ENCODE measurements around the gene KCNMA1.

The KCNMA1 gene

GRCh38 chr10:76983624-76984023 lies 654.0 kb downstream of the KCNMA1 start:
- H3K9me3 ChIP-seq (ENCODE audit: control insufficient read depth, low read length): no peaks in the 10 kb centered on the region
- no peak overlapping the region for H3K4me2 ChIP-seq (ENCODE audit: low read length, poor library complexity, severe bottlenecking)
- H3K27me3 ChIP-seq (ENCODE audit: control insufficient read depth in 1 of 2, insufficient read depth in 1 of 2, low read length in 2 of 2): no peaks in the 10 kb centered on the region
- no peak overlapping the region for H4K91ac ChIP-seq (ENCODE audit: low read length)
- H2BK120ac ChIP-seq (ENCODE audit: low read depth, low read length): no peak overlapping the region
- H3K4me3 ChIP-seq (ENCODE audit: insufficient read depth in 1 of 2, low read depth in 1 of 2, low read length in 2 of 2): no peak overlapping the region
- H2BK5ac ChIP-seq (ENCODE audit: low read depth, low read length, poor library complexity, severe bottlenecking): no peak overlapping the region
- no peaks in the 10 kb centered on the region for H3K79me1 ChIP-seq (replicated peaks; ENCODE audit: low read length, poor library complexity, severe bottlenecking)
- H2AK5ac ChIP-seq (ENCODE audit: low read length, severe bottlenecking): no peak overlapping the region
- no peak overlapping the region for H2BK15ac ChIP-seq (ENCODE audit: low read depth, poor library complexity, severe bottlenecking)
- no peak overlapping the region for H3K23ac ChIP-seq (ENCODE audit: low read length in 2 of 2)
- H3K4me1 ChIP-seq (ENCODE audit: control insufficient read depth, insufficient read depth, low read depth, low read length): no peaks in the 10 kb centered on the region
- H3K27ac ChIP-seq (ENCODE audit: low read length, poor library complexity, severe bottlenecking): no peak overlapping the region
- no peak overlapping the region for H2BK12ac ChIP-seq (ENCODE audit: low read length in 2 of 2)
- no peak for DNase-seq
- H3K14ac ChIP-seq (ENCODE audit: low read length in 2 of 2): no peak overlapping the region
- H3K36me3 ChIP-seq (ENCODE audit: control insufficient read depth in 1 of 2, insufficient read depth in 2 of 2, low read depth in 1 of 2, low read length in 2 of 2): no peaks in the 10 kb centered on the region
- no peak overlapping the region for H3K9ac ChIP-seq (ENCODE audit: low read length)
- no peak overlapping the region for H3K18ac ChIP-seq (ENCODE audit: low read depth in 1 of 2, low read length in 2 of 2)
- no peak overlapping the region for H2AFZ ChIP-seq (ENCODE audit: low read depth, low read length)
- H3K4ac ChIP-seq (ENCODE audit: low read depth in 1 of 2, low read length in 2 of 2): no peak overlapping the region
- no peak overlapping the region for H4K8ac ChIP-seq (ENCODE audit: low read length)
- no CpG with 5 or more reads among the region's 3 CpGs for WGBS

- Histone ChIP-seq H3K4me2 (ENCODE audit: low read length, poor library complexity, severe bottlenecking) (no peak overlapping the region), H3K27ac (ENCODE audit: low read length, poor library complexity, severe bottlenecking) (no peak overlapping the region), H3K14ac (ENCODE audit: low read length in 2 of 2) (no peak overlapping the region), H2BK15ac (ENCODE audit: low read depth, poor library complexity, severe bottlenecking) (no peak overlapping the region), H2BK5ac (ENCODE audit: low read depth, low read length, poor library complexity, severe bottlenecking) (no peak overlapping the region), H3K18ac (ENCODE audit: low read depth in 1 of 2, low read length in 2 of 2) (no peak overlapping the region), H4K91ac (ENCODE audit: low read length) (no peak overlapping the region), H2AK5ac (ENCODE audit: low read length, severe bottlenecking) (no peak overlapping the region), H2BK12ac (ENCODE audit: low read length in 2 of 2) (no peak overlapping the region), H3K23ac (ENCODE audit: low read length in 2 of 2) (no peak overlapping the region), H3K79me1 (replicated peaks; ENCODE audit: low read length, poor library complexity, severe bottlenecking) (no peaks in the 10 kb centered on the region), H3K4me1 (ENCODE audit: control insufficient read depth, insufficient read depth, low read depth, low read length) (no peaks in the 10 kb centered on the region), H2BK120ac (ENCODE audit: low read depth, low read length) (no peak overlapping the region), H3K4ac (ENCODE audit: low read depth in 1 of 2, low read length in 2 of 2) (no peak overlapping the region), H2AFZ (ENCODE audit: low read depth, low read length) (no peak overlapping the region), H3K9ac (ENCODE audit: low read length) (no peak overlapping the region), H3K27me3 (ENCODE audit: control insufficient read depth in 1 of 2, insufficient read depth in 1 of 2, low read length in 2 of 2) (no peaks in the 10 kb centered on the region), H4K8ac (ENCODE audit: low read length) (no peak overlapping the region), H3K9me3 (ENCODE audit: control insufficient read depth, low read length) (no peaks in the 10 kb centered on the region), H3K4me3 (ENCODE audit: insufficient read depth in 1 of 2, low read depth in 1 of 2, low read length in 2 of 2) (no peak overlapping the region), H3K36me3 (ENCODE audit: control insufficient read depth in 1 of 2, insufficient read depth in 2 of 2, low read depth in 1 of 2, low read length in 2 of 2) (no peaks in the 10 kb centered on the region)
- WGBS: 99% methylated on average over 2 of the region's 2 CpGs
- DNase-seq: no peak
Observed at GRCh38 chr10:76982671-76983070, 654.9 kb downstream of the KCNMA1 start.

- peak overlapping the region; percentile 39 for H2AFZ ChIP-seq (ENCODE audit: low read depth, low read length)
- no peaks in the 10 kb centered on the region for H3K4me1 ChIP-seq (ENCODE audit: control insufficient read depth, insufficient read depth, low read depth, low read length)
- H3K36me3 ChIP-seq (ENCODE audit: control insufficient read depth in 1 of 2, insufficient read depth in 2 of 2, low read depth in 1 of 2, low read length in 2 of 2): no peaks in the 10 kb centered on the region
- no peak overlapping the region for H3K4me2 ChIP-seq (ENCODE audit: low read length, poor library complexity, severe bottlenecking)
- no peak overlapping the region for H3K27ac ChIP-seq (ENCODE audit: low read length, poor library complexity, severe bottlenecking)
- no peak overlapping the region for H2AK5ac ChIP-seq (ENCODE audit: low read length, severe bottlenecking)
- WGBS: 89% methylated on average over 7 of the region's 7 CpGs
- H3K4me3 ChIP-seq (ENCODE audit: insufficient read depth in 1 of 2, low read depth in 1 of 2, low read length in 2 of 2): no peak overlapping the region
- H3K23ac ChIP-seq (ENCODE audit: low read length in 2 of 2): no peak overlapping the region
- no peaks in the 10 kb centered on the region for H3K27me3 ChIP-seq (ENCODE audit: control insufficient read depth in 1 of 2, insufficient read depth in 1 of 2, low read length in 2 of 2)
- no peak overlapping the region for H3K14ac ChIP-seq (ENCODE audit: low read length in 2 of 2)
- H2BK12ac ChIP-seq (ENCODE audit: low read length in 2 of 2): no peak overlapping the region
- H3K9me3 ChIP-seq (ENCODE audit: control insufficient read depth, low read length): no peaks in the 10 kb centered on the region
- H3K18ac ChIP-seq (ENCODE audit: low read depth in 1 of 2, low read length in 2 of 2): peak overlapping the region in 1 of 2 experiments; percentile 38
- H2BK120ac ChIP-seq (ENCODE audit: low read depth, low read length): no peak overlapping the region
- no peak overlapping the region for H2BK5ac ChIP-seq (ENCODE audit: low read depth, low read length, poor library complexity, severe bottlenecking)
- H3K79me1 ChIP-seq (replicated peaks; ENCODE audit: low read length, poor library complexity, severe bottlenecking): no peaks in the 10 kb centered on the region
- no peak overlapping the region for H4K8ac ChIP-seq (ENCODE audit: low read length)
- no peak for DNase-seq
- H3K9ac ChIP-seq (ENCODE audit: low read length): no peak overlapping the region
- no peak overlapping the region for H3K4ac ChIP-seq (ENCODE audit: low read depth in 1 of 2, low read length in 2 of 2)
- H2BK15ac ChIP-seq (ENCODE audit: low read depth, poor library complexity, severe bottlenecking): no peak overlapping the region
- no peak overlapping the region for H4K91ac ChIP-seq (ENCODE audit: low read length)
Observed at GRCh38 chr10:76981251-76981650, 656.4 kb downstream of the KCNMA1 start.

- no peaks in the 10 kb centered on the region for H3K27me3 ChIP-seq (ENCODE audit: control insufficient read depth in 1 of 2, insufficient read depth in 1 of 2, low read length in 2 of 2)
- H3K9ac ChIP-seq (ENCODE audit: low read length): no peak overlapping the region
- no peak overlapping the region for H2AFZ ChIP-seq (ENCODE audit: low read depth, low read length)
- H2AK5ac ChIP-seq (ENCODE audit: low read length, severe bottlenecking): no peak overlapping the region
- H3K4me1 ChIP-seq (ENCODE audit: control insufficient read depth, insufficient read depth, low read depth, low read length): no peaks in the 10 kb centered on the region
- no peak overlapping the region for H2BK5ac ChIP-seq (ENCODE audit: low read depth, low read length, poor library complexity, severe bottlenecking)
- no peaks in the 10 kb centered on the region for H3K36me3 ChIP-seq (ENCODE audit: control insufficient read depth in 1 of 2, insufficient read depth in 2 of 2, low read depth in 1 of 2, low read length in 2 of 2)
- H3K9me3 ChIP-seq (ENCODE audit: control insufficient read depth, low read length): no peaks in the 10 kb centered on the region
- H2BK120ac ChIP-seq (ENCODE audit: low read depth, low read length): no peak overlapping the region
- H3K4me2 ChIP-seq (ENCODE audit: low read length, poor library complexity, severe bottlenecking): no peak overlapping the region
- no peak overlapping the region for H3K4me3 ChIP-seq (ENCODE audit: insufficient read depth in 1 of 2, low read depth in 1 of 2, low read length in 2 of 2)
- H3K27ac ChIP-seq (ENCODE audit: low read length, poor library complexity, severe bottlenecking): no peak overlapping the region
- H2BK15ac ChIP-seq (ENCODE audit: low read depth, poor library complexity, severe bottlenecking): no peak overlapping the region
- H3K14ac ChIP-seq (ENCODE audit: low read length in 2 of 2): no peak overlapping the region
- H4K91ac ChIP-seq (ENCODE audit: low read length): no peak overlapping the region
- no peak overlapping the region for H3K4ac ChIP-seq (ENCODE audit: low read depth in 1 of 2, low read length in 2 of 2)
- WGBS: 96% methylated on average over 7 of the region's 7 CpGs
- H3K18ac ChIP-seq (ENCODE audit: low read depth in 1 of 2, low read length in 2 of 2): no peak overlapping the region
- H3K23ac ChIP-seq (ENCODE audit: low read length in 2 of 2): no peak overlapping the region
- no peaks in the 10 kb centered on the region for H3K79me1 ChIP-seq (replicated peaks; ENCODE audit: low read length, poor library complexity, severe bottlenecking)
- no peak overlapping the region for H2BK12ac ChIP-seq (ENCODE audit: low read length in 2 of 2)
- H4K8ac ChIP-seq (ENCODE audit: low read length): no peak overlapping the region
- no peak for DNase-seq
Observed at GRCh38 chr10:76977901-76978300, 659.7 kb downstream of the KCNMA1 start.

All from mesenchymal stem cell (in vitro differentiated cells and primary cell).